ENCODE results near the gene BCL2L2.

The BCL2L2 gene

DNA sequence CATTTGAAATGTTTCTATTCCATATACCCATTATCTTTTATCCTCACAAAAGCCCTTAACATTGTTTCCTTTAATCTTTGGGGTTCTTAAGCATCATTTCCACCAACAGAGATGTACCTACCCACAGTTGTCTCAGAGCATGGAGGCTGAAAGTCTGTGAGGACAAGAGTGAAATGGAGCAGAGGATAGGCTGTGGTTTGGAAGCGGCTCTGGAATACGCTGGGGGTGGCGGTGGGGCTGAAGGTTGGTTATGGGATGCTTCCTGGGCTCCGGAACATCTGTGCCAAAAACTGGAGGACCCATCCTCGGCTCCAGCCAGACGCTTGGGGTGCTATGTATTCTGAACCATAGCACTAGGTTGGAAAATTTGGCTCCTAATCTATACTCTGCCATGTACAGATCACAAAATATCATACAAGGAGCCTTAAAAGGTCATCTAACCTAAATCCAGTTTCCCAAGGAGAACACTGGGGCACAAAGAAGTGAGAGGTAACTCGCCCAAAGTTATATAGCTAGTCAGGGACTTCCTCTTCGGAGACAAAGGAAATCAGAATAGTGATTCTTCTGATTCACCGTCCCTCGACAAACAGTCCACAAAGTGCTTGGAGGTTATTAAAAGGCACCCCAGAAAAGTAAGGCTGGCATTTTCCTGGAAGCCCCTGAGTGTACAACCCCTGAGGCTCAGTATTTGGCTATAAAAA is 6.5 kb upstream of the BCL2L2 start:
- no peak for DNase-seq

DNA sequence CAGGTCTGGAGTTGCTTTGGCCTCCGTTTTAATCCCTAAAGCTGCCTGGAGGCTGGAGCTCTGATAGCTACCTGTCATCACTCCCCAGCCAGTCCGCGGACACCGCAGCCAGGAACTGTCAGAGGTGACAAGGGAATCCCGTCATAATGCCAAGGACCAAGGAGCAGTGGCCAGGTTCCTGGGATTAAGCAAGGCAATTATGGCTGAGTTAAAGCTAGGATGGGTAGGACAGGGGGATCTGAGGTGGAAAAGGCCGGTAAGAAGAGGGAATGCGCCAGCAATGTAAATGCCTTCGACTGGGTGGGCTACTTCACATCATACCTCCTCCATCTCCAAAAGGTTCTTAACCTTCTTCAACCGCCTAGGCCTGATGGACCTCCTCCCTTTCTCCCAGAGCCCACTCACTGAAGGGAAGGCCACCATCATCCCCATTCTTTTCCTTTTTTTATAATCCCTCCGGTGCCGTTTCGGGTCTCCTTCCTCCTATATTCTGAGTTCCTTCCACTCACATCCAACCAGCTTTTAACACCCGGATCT is 5.9 kb upstream of the BCL2L2 start:
- DNase-seq = peak; percentile 17

DNA sequence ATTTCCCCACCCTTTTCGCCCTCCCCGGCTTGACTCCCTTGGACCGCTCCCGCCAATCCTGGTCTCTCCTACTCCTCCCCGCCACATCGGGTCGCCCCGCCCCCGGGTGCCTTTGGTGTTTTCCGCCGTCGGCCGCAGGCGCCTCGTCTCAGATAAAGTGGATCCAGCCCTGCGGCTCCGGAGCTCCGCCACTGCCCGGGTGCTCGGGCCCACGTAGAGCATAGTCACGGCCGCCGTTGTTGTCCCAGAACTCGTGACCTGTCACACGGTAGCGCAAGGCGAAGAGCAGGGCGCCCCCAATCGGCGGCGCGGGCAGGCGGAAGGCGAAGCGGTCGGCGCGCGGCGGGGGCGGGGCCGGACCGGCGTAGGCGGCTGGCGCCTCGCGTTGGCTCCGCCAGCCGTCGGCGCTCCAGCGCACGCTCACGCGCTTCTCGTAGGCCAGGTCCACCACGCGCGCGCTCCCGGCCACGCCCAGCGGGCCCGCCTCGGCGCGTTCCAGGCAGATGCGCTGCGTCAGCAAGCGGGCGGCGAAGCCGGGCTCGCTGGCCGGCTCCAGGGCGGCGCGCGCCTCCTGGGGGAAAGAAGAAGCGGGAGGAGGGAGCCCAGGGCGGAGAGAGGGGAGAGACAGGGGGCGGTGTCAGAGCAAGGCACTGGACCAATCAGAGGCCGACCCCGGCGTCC is 5.2 kb upstream of the BCL2L2 start:
- DNase-seq = peak; percentile 97

- no peak for DNase-seq
Observed at GRCh38 chr14:23301969-23302289, 4.7 kb upstream of the BCL2L2 start.

DNA sequence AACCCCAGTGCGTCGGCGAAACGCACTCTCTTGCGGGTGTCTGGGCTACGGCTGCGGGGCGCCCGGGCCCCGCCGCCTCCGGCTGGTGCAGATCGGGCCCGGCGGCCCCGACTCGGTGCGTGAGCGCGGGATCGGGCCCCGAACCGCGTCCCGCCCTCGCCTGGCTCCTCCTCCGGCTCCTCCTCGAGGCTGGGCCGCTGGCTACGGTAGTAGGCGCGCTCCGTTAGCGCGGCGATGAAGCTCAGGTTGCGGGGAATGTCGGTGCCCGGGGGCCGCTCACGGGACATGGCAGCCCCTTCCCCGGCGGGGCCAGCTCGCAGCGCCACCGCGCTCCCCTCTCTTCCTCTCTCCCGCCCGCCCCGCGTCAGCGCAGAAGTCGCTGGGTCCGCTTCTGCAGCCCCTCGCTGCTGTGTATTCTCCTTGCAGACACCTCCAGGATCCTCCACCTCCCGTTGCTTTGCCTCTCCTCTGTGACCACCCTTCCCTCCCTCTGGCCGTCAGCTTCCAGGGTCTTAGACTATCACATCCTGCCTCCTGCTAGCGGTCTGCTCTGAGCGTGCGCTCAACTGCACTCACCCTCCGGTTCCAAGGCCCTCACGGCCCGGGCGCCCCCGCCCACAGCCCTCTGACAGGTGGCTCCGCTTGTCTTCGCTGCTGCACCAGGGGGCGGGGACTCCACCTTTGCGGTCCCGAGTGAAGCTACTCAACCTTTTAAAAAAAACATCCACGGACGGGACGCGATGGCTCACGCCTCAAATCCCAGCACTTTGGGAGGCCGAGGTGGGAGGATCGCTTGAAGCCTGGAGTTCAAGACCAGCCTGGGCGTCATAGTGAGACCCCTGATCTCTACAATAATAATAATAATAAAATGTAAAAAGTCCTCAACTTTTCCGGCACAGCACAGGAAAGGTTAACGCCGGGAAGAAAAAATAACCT is 4.1 kb upstream of the BCL2L2 start, which contains the start of gene PPP1R3E:
TSS of gene PPP1R3E (minus strand) at position 570 of the 936 bp plus-strand sequence. CDS start at position 287, 283 bp downstream.
- peak; percentile 47 for DNase-seq

DNA sequence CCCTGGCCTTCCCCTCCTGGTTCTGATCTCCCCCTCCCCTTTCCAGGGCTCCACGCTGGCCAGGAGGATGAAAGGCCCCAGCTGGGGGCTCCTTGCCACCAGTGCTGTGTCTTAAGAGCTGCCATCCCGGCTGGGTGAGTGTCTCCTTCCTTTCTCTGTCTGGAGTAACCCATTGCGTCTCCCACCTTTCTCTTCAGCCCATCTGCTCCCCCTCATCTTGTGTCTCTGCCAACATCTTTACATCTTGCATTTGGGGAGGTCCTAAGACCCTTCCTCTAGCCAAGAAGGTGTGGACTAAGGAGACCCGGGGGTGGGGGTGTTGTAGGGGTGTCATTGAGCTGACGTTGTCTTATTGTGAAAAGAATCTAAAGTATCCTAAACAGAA is 505 bp downstream of the BCL2L2 start:
- DNase-seq = no peak

- no peak for DNase-seq
Observed at GRCh38 chr14:23307687-23308644, 1.3 kb downstream of the BCL2L2 start.

DNA sequence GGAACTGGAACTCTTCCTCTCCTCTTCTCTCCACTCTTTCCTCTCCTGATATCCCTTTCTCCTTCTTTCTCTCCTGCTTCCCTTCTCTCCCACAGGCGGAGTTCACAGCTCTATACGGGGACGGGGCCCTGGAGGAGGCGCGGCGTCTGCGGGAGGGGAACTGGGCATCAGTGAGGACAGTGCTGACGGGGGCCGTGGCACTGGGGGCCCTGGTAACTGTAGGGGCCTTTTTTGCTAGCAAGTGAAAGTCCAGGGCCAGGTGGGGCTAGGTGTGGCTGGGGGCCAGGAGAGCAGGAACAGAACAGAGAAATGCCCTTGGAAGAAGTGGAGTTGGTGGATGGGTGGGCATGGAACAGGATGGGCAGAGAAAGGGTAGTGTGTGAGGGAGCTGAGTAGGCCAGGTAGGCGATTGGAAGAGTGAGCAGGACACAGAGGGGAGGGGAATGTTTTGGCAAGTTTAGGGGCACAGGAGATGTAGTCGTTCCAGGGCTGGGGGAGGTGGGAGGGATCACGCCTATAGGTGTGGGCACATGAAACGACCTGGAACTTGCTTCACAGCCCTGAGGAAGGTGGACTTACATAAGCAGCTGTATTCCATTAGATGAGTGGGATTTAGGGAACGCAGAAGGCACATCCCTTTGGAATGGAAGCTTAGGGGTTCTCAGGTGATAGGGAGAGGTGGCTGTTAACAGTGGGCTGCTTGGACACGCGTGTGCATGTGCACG is 2.2 kb downstream of the BCL2L2 start:
- no peak for DNase-seq

DNA sequence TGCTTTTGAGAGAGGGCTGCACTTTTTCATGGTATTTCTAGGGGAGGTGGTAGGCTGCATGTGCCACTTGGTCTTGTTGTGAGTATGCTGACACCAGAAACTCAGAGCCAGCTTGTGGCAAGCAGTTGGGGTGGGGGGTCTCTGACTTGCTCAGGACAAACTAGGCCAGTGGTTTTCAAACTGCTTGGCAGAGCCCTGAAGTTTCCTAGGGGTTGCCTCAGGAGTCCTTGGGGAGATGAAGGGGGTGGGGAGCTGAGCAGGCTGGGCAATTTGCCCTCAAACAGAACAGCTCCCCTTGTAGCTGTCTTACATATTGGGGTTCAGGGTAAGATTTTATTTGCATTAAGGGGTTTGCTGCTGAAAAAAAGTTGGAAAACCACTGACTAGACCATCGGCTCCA is 3.9 kb downstream of the BCL2L2 start:
- DNase-seq = no peak

DNA sequence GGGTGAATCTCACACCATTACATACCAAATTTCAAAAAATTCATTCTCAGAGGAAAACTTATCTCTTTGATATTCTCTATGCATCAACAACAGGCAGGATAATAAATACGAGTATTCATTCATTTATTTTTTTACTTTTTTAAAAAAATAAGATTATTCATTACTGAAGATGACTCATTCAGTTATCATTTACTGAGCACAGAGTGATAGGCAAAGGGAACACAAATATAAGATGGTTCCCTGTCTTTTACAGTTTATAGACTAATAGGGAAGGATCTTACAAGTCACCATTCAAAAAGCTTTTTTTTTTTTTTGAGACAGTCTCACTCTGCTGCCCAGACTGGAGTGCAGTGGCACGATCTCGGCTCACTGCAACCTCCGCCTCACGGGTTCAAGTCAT is 9.7 kb downstream of the BCL2L2 start:
- no peak for DNase-seq

DNA sequence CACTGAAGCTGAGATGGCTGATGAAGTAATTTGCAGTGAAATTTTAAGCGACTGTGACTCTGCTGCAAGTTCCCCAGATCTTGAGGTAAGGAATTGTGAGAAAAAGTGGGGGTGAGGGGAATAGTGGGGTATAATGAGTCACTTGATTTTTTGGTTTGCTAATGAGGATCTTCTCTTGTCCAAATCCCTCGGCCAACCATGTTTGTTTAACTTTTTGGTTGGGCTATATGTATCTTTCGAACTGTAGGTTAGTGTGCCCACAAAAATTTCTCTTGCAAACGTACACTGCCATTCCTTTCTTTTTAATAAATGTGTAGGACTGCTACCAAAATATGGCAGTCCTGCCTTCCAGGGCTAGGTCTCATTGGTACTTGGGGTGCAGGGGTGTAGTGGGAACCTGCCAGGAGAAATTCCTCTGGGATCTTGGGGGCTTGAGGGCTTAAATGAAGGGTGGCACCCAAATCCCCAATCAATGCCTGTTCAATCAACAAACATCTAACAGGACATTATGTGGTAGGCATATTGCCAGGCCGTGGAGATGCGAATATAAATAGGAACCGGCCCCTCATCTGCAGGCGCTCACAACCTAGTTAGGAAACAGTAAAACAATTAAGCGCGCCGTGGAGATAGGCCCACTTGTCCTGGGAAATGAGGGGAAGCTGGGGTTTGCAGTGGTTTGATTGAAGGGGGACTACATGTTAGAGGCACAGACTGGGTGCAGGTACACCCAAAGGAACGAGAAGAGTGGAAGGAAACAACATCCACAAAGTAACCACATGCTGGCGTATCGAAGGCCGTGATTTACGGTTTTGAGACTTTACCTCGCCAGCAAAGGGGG is 13.3 kb downstream of the BCL2L2 start:
- no peak for DNase-seq

- DNase-seq = peak; percentile 100
Observed at GRCh38 chr14:23320584-23321571, 14.2 kb downstream of the BCL2L2 start, which contains the start of gene PABPN1. Gene PABPN1, plus strand, starts transcription at chr14:23321457. Its CDS starts 13 bp downstream, at chr14:23321470.

DNA sequence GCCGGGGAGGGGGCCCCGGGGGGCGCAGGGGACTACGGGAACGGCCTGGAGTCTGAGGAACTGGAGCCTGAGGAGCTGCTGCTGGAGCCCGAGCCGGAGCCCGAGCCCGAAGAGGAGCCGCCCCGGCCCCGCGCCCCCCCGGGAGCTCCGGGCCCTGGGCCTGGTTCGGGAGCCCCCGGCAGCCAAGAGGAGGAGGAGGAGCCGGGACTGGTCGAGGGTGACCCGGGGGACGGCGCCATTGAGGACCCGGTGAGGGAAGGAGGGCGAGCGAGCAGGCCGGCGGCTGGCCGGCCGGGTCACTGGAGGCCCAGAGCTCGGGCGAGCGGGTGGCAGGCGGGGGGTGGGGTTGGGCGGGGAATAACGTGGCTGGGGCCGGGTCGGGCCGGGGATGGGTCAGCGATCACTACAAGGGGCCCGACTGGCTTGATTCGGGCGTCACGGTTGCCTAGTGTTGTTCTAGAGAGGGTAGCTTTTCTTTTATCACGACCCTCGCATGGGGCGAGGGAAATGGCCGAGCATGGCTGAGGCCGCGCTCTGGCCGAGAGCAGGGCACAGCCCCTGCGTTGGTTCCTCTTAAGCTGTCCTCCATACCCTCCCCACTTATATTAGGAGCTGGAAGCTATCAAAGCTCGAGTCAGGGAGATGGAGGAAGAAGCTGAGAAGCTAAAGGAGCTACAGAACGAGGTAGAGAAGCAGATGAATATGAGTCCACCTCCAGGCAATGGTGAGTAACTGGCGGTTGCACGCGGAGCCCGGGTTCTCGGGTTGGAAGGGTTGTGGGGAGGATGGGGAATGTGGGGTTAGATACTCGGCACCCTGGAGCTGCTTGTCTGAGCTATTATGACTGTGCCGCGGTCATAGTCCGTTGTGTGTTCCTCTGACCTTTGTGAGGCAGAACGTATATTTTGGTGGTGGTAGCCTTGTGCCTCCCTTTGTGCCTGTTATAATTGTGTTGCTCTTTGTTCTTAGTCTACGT is 15.2 kb downstream of the BCL2L2 start:
- DNase-seq = no peak

DNA sequence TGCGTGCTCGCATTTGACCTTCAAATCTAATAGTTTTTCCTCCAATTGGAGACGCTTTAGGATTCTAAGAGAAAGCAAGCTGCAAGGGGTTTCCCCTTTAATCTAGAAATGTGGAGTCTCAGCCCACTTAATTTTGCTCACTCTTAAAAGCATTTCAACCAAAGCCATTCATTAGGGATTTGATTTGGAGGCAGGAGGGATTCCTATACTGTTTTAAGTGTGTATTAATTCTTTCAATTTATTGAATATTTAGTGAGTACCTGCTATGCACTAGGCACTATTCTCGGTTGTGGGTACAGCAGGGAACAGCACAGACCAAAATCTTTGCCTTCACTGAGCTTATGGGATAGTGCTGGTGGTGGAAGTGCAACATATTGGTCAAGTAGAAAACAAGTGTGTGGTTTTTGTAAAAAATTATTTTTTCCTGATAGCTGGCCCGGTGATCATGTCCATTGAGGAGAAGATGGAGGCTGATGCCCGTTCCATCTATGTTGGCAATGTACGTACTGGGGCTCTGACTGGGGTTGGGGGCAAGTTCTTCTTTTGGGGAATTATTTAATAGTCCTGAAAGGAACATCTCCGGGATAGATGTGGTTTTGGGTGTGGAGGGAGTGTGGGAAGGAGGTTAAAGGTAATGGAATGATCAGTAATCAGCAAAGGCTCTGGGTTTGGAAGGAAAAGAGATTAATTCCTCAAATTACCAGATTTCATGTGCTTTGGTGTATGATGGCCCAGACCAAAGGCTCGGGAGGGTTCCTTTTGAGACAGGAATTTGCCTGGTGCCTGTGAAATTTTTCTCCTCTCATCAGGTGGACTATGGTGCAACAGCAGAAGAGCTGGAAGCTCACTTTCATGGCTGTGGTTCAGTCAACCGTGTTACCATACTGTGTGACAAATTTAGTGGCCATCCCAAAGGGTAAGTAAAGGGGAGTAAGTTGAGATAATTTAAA is 16.2 kb downstream of the BCL2L2 start:
- no peak for DNase-seq

DNA sequence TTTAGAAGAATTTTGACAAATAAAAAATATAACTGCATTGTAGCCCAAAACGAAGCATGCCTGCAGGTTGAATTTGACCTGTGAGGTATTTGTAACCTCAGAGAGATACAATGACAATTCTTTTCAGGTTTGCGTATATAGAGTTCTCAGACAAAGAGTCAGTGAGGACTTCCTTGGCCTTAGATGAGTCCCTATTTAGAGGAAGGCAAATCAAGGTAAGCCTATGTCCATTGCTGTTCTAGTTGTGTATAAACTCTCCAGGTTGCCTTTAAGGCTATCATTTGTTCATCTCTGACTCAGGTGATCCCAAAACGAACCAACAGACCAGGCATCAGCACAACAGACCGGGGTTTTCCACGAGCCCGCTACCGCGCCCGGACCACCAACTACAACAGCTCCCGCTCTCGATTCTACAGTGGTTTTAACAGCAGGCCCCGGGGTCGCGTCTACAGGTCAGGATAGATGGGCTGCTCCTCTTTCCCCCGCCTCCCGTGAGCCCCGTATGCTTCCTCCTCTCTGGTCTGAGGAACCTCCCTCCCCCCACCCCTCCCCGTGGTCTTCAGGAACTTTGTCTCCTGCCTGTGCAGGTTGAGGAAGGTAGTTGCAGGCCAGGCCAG is 17.3 kb downstream of the BCL2L2 start:
- no peak for DNase-seq

DNA sequence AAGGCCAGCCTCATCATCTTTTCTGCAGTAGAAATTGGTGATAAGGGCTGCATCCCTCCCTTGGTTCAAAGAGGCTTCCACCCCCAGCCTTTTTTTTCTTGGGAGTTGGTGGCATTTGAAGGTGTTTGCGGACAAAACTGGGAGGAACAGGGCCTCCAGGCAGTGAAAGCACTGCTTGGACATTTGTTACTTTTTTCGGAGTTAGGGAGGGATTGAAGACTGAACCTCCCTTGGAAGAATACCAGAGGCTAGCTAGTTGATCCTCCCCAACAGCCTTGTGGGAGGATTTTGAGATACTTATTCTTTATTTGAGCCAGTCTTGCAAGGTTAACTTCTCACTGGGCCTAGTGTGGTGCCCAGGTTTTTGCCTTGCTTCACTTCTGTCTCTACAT is 17.8 kb downstream of the BCL2L2 start:
- DNase-seq = no peak

All from NCI-H510A (cell line).